K562 (cell line): ENCODE measurements around the gene EFHD2. TPM values are rescaled to one million over a fixed set of nuclear protein-coding genes. Genes with fewer than 3 reads are reported as not detected.

Experiments used
- CREB5 ChIP-seq: fragments of 250-450 bp; sonication (Bioruptor Pico); IDR thresholded peaks from 2 replicates; pipeline ENCODE4 v1.5.0; 2020; ENCODE audit warnings: mild to moderate bottlenecking
- PRDM10 ChIP-seq: fragments of 450-650 bp; IDR thresholded peaks from 2 replicates; pipeline ENCODE4 v1.6.1; 2018; ENCODE audit not compliant: partially characterized antibody
- ZNF197 ChIP-seq: fragments of 200-800 bp; sonication (Bioruptor generic); IDR thresholded peaks from 2 replicates; pipeline ENCODE4 v1.6.1; 2016; ENCODE audit warnings: low read depth, missing genetic modification characterization, missing compliant biosample characterization
- ZNF764 ChIP-seq: fragments of 250-450 bp; sonication (Bioruptor Pico); IDR thresholded peaks from 2 replicates; pipeline ENCODE4 v1.4.0; 2020; ENCODE audit warnings: low read depth, mild to moderate bottlenecking, moderate library complexity
- polyA plus RNA-seq, 8 experiments: library from polyadenylated mRNA; depleted of rRNA in 4 of 8; stranded (reverse) in 5 of 8; unstranded in 3 of 8; fragments of >200 nt; fragmentation: Nextera tagmentation in 2 of 8; fragmentation: Illumina TruSeq in 1 of 8; extraction: Ambion mirVana in 2 of 8; extraction: Trizol in 1 of 8; gene quantifications; 2 replicates each; pipeline versions ENCODE4 v1.2.1 to v1.2.3, GENCODE V29; 2011 to 2014; ENCODE audit warnings: inconsistent platforms in 1 of 8, missing spikeins in 1 of 8
- total RNA-seq, 7 experiments: library from RNA; depleted of rRNA in 6 of 7; stranded (reverse); fragments of >200 nt in 6 of 7; fragmentation: Illumina TruSeq in 2 of 7; extraction: Trizol in 2 of 7; gene quantifications; 2 replicates each; pipeline versions ENCODE4 v1.2.1 to v1.2.3, GENCODE V29; 2011 to 2021; ENCODE audit warnings: low replicate concordance in 1 of 7

Gene EFHD2
- total and polyA plus RNA-seq, 9 of the 15 experiments (the other 6 are each of a cell fraction or from before 2014, with no cell fraction given): 1.7 to 73.5 (median 25.2) TPM

GRCh38 chr1:15475752-15476314, 66.1 kb downstream of the EFHD2 start, which contains the start of gene CELA2B (continued):
- TF ChIP-seq CREB5 (CRISPR knock-in tag) (no peak), ZNF197 (CRISPR knock-in tag) (no peak), ZNF764 (CRISPR knock-in tag) (no peak), PRDM10 (peak; percentile 20)
